KMS-11 (cell line): Measurements from ENCODE around the gene SELPLG.

Experiments used
- H2AFZ ChIP-seq: fragments of 200-600 bp; sonication (generic); 2 replicates; pipeline ENCODE4 v1.6.1; 2016; ENCODE audit warnings: antibody characterized with exemption, mixed run types, low read depth
- H3K27ac ChIP-seq: fragments of 200-600 bp; sonication (generic); 2 replicates; pipeline ENCODE4 v1.6.1; 2016; ENCODE audit warnings: mild to moderate bottlenecking, mixed run types
- H3K27me3 ChIP-seq: fragments of 200-600 bp; sonication (generic); 2 replicates; pipeline ENCODE4 v1.6.1; 2017; ENCODE audit warnings: mild to moderate bottlenecking, low read depth, mixed run types, moderate library complexity; ENCODE audit not compliant: insufficient read depth
- H3K36me3 ChIP-seq: fragments of 200-600 bp; sonication (generic); 2 replicates; pipeline ENCODE4 v1.6.1; 2017; ENCODE audit warnings: mild to moderate bottlenecking, mixed run types; ENCODE audit not compliant: insufficient read depth
- H3K4me1 ChIP-seq: fragments of 200-600 bp; sonication (generic); 2 replicates; pipeline ENCODE4 v1.6.1; 2016; ENCODE audit warnings: mild to moderate bottlenecking, low read depth, mixed run types; ENCODE audit not compliant: poor library complexity, severe bottlenecking
- H3K4me2 ChIP-seq: fragments of 200-600 bp; sonication (generic); 2 replicates; pipeline ENCODE4 v1.7.0; 2016; ENCODE audit warnings: mild to moderate bottlenecking, mixed run types
- H3K4me3 ChIP-seq: fragments of 200-600 bp; sonication (generic); IDR thresholded peaks from 2 replicates; pipeline ENCODE4 v1.6.1; 2017; ENCODE audit warnings: low read depth, low read length, mixed read lengths; ENCODE audit not compliant: insufficient read depth
- H3K79me2 ChIP-seq: fragments of 200-600 bp; sonication (generic); 2 replicates; pipeline ENCODE4 v1.6.1; 2016; ENCODE audit warnings: low read depth, mixed run types; ENCODE audit not compliant: insufficient read depth
- H3K9ac ChIP-seq: fragments of 200-600 bp; sonication (generic); 2 replicates; pipeline ENCODE4 v1.6.1; 2016; ENCODE audit warnings: mild to moderate bottlenecking, mixed run types
- H4K20me1 ChIP-seq: fragments of 200-600 bp; sonication (generic); 2 replicates; pipeline ENCODE4 v1.6.1; 2016; ENCODE audit warnings: mild to moderate bottlenecking, mixed run types; ENCODE audit not compliant: insufficient read depth
- CTCF ChIP-seq: fragments of 200-600 bp; sonication (generic); conservative IDR thresholded peaks from 2 replicates; pipeline ENCODE4 v1.6.1; 2017; ENCODE audit warnings: low read depth, mild to moderate bottlenecking, antibody characterized with exemption, low read length, moderate library complexity, mixed read lengths

The SELPLG gene

GRCh38 chr12:108599948-108600701, 33.6 kb downstream of the SELPLG start:
- Histone ChIP-seq H3K4me3 (no peak overlapping the region), H4K20me1 (no peaks in the 10 kb centered on the region), H3K79me2 (no peaks in the 10 kb centered on the region), H3K4me2 (no peak overlapping the region), H3K27ac (no peak overlapping the region), H2AFZ (no peak overlapping the region), H3K4me1 (no peaks in the 10 kb centered on the region), H3K36me3 (no peaks in the 10 kb centered on the region), H3K27me3 (no peaks in the 10 kb centered on the region), H3K9ac (no peak overlapping the region)
- TF ChIP-seq CTCF = no peak

GRCh38 chr12:108599541-108599940, 34.2 kb downstream of the SELPLG start:
- H2AFZ ChIP-seq = no peak overlapping the region
- no peak overlapping the region for H3K4me3 ChIP-seq
- no peaks in the 10 kb centered on the region for H3K36me3 ChIP-seq
- TF ChIP-seq CTCF = no peak
- H3K79me2 ChIP-seq = no peaks in the 10 kb centered on the region
- no peak overlapping the region for H3K27ac ChIP-seq
- H3K4me1 ChIP-seq = no peaks in the 10 kb centered on the region
- H3K4me2 ChIP-seq = no peak overlapping the region
- no peaks in the 10 kb centered on the region for H4K20me1 ChIP-seq
- H3K27me3 ChIP-seq = no peaks in the 10 kb centered on the region
- H3K9ac ChIP-seq = no peak overlapping the region

DNA sequence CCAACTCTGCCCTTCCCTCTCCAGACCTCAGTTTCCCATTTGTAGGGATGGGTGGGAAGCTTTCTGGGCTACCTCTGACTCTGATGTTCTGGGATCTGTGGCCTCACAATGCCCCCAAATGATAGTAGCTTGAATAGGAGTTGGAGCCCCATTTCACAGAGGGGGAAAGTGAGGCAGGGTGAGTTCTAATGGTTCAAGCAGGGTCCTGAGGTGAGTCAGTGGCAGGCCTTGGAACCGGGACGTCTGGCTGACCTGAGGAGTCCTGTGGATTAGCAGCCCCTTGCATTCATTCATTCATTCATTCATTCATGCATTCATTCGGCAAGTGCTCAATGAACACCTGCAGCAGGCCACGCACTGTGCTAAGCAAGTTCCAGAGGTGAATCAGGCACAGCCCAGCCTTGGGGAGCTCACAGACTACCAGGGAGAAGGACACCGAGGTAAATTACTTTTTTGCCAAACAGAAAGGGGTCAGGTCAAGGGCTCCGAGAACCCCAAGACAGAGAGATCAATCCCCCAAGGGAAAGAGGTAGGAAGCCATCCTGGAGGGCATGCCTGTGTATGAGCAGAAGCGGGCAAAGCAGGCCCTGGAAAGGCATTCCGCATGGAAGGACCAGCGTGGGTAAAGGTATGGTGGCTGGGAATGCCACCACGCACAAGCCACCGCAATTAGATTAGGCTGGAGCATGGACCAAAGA, 35.0 kb downstream of the SELPLG start:
- Histone ChIP-seq H2AFZ (no peak overlapping the region), H3K36me3 (no peaks in the 10 kb centered on the region), H4K20me1 (no peaks in the 10 kb centered on the region), H3K4me2 (no peak overlapping the region), H3K4me3 (no peak overlapping the region), H3K79me2 (no peaks in the 10 kb centered on the region), H3K27me3 (no peaks in the 10 kb centered on the region), H3K4me1 (no peaks in the 10 kb centered on the region), H3K9ac (no peak overlapping the region), H3K27ac (no peak overlapping the region)
- no peak for TF ChIP-seq CTCF

DNA sequence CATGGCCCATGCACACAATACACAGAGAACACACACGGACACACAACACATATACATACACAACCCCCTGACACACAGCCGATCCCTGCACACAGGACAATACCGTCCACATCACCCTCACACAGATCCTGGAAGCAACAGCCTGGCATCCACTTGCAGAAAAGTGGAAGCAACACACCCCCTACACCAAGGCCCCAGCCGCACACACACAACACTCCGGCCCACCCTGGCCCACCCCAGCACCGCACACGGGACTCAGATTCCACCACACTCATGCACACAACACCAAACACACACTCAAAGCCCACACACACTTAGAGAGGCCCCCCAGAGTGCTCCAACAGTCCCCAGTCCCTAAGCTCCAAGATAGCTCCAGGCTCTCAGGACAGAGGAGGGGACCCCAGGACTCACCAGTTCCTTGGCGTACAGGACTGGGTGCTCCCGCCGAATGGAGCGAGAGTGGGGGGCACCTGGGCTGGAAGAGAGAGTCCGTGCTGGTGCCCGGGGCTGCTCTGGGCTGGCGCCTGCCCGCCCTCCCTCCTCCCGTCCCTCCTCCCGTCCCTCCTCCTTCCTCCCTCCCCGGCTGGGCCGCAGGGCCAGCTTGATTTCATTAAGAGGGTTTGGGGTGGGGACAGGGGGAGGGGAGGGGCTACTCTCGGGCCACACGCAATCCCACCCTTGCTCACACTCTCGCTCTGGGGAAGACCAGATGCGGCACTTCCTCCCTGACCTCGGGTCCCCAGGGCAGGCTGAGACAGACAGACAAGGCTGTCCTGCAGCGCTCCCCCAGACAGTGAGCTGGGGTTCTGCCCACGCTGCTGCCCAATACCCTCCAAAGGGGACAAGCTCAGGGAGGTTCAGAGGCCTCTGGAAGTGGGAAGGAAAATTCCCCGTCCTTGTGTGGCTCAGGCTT, 35.9 kb downstream of the SELPLG start, which contains the start of gene TMEM119:
Gene TMEM119 (minus strand): TSS at position 526 of the 913 bp plus-strand sequence. CDS start 5,701 bp downstream, outside the sequence.
- no peaks in the 10 kb centered on the region for H3K4me1 ChIP-seq
- H4K20me1 ChIP-seq = no peaks in the 10 kb centered on the region
- H2AFZ ChIP-seq = no peak within 1 kb of the TSS
- H3K36me3 ChIP-seq = no peaks in the 10 kb centered on the region
- no peaks in the 10 kb centered on the region for H3K79me2 ChIP-seq
- H3K4me3 ChIP-seq = no peak within 1 kb of the TSS
- H3K4me2 ChIP-seq = no peak within 1 kb of the TSS
- H3K27me3 ChIP-seq = no peaks in the 10 kb centered on the region
- no peak for TF ChIP-seq CTCF
- no peak within 1 kb of the TSS for H3K9ac ChIP-seq
- H3K27ac ChIP-seq = no peak within 1 kb of the TSS
